GM19099 (cell line): ENCODE measurements around the gene ARHGDIA.

Experiments used
- POLR2A ChIP-seq: IDR thresholded peaks from 3 replicates; pipeline ENCODE4 v1.6.1; 2011; ENCODE audit warnings: low read depth; ENCODE audit not compliant: insufficient read length; ENCODE audit errors: extremely low read depth

Gene ARHGDIA

DNA sequence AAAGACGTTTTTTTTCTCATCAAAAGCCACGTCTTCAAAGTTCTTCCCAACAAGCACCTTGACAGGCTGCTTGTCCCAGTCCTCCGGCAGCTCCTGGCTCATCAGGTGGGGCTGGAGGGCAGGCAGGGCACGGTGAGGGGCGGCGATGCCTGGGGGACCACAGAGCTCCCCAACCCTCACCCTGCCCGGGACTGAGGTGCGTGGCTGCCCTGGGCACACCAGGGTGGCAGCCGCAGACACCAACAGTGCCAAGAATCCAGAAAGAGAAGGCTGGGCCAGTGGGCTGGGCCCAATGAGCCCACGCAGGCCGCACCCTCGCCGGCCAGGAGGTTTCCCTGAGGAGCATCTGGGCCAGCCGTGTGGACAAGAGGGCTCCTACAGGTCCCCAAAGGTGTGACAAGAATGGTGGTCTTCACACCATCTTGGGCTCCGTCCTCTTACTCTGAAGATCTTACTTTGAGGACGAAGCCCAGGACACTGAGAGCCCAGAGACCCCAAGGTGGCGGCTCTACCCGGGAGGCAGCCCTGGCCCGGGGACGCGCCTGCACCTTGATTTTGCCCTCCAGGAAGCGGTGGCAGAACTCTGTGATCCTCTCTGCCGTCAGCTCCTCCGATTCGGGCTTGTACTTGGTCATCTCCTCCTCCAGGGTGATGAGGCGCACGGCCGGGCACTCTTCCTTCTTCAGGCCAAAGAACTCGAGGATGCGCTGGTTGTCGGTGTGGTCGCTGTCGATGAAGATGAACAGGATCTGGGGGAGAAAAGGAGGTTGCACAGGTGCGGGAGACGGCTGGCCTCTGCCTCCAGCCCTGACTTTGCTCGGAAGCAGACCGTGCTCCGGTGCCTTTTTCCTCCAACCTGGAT lies 25.0 kb downstream of the ARHGDIA start:
- TF ChIP-seq POLR2A: no peak

- no peak for TF ChIP-seq POLR2A
Observed at GRCh38 chr17:81845361-81845760, 25.8 kb downstream of the ARHGDIA start.

GRCh38 chr17:81844887-81845286 lies 26.2 kb downstream of the ARHGDIA start:
- TF ChIP-seq POLR2A: no peak

DNA sequence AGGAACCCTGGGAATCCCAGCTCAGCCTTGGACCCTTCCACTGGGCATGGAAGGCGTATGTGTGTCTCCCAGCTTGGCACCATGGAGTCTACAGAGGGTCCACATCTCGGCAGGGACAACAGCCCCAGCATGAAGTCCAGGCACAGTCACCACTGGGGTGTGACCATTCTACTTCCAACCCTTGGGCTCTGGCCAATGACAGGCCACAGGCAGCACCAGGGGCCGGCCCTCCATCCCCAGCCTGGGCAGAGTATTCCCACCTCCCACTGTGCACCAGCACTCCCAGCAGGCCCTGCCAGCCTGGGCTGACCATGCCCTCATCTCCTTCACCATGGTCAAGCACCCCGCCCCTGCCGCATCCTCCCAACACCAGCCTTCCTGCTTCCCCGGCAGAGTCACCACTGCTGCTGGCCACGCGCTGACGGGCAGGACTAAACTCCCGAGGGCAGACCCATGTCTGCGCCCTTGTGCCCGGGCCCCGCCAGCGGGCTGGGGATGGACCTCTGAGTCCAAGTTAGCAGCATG lies 26.7 kb downstream of the ARHGDIA start:
- no peak for TF ChIP-seq POLR2A

GRCh38 chr17:81843713-81844326 lies 27.3 kb downstream of the ARHGDIA start:
- TF ChIP-seq POLR2A: no peak

- no peak for TF ChIP-seq POLR2A
Observed at GRCh38 chr17:81842725-81843504, 28.2 kb downstream of the ARHGDIA start.

DNA sequence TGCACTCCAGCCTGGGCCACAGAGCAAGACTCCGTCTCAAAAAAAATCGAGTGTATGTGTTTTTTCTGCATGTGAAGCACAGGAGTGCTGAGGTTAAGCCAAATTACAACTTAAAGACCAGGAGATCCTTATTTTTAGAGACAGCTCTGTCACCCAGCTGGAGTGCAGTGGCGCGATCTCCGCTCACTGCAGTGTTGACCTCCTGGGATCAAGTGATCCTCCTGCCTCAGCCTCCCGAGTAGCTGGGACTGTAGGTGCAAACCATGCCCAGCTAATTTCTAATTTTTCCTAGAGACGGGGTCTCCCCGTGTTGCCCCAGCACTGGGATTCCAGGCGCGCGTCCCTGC lies 28.8 kb downstream of the ARHGDIA start:
- no peak for TF ChIP-seq POLR2A

DNA sequence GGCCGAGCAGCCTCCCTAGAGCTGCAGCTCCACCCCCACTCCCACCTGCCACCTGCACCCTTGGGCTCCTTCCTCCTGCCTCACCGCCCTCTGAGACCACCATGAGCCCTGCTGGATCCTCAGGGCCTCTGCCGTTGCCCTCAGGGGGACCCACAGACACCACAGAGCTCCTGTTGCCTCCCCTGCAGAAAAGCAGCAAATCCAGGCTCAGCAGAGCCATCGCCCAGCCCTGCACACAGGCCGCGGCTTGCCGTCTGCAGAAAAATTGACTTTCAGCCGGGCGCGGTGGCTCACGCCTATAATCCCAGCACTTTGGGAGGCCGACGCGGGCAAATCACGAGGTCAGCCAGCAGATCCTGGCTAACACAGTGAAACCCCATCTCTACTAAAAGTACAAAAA lies 29.3 kb downstream of the ARHGDIA start:
- no peak for TF ChIP-seq POLR2A

GRCh38 chr17:81840826-81841778 lies 30.0 kb downstream of the ARHGDIA start:
- TF ChIP-seq POLR2A: no peak

- TF ChIP-seq POLR2A: no peak
Observed at GRCh38 chr17:81839301-81839700, 31.8 kb downstream of the ARHGDIA start.

- TF ChIP-seq POLR2A: no peak
Observed at GRCh38 chr17:81838753-81839255, 32.3 kb downstream of the ARHGDIA start.

DNA sequence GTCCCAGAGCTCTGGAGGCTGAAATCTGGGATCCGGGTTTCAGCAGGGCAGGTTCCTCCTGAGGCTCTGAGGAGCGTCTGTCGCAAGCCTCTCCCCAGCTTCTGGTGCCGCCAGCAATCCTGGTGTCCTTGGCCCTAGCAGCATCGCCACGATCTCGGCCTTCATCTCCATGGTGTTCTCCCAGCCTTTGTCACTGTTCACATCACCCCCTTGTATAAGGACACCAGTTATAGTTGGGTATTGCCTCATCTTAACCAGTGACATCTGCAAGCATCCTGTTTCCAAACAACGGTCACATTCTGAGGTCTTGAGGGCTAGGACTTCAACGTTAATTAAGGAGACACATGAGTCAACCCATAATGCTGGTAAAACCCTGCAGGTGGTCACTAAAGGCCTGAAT lies 33.5 kb downstream of the ARHGDIA start:
- TF ChIP-seq POLR2A: no peak

GRCh38 chr17:81834831-81835267 lies 36.3 kb downstream of the ARHGDIA start, which contains the start of gene PPP1R27:
Gene PPP1R27 (minus strand): TSS chr17:81835050. CDS start chr17:81834953, 97 bp downstream.
- no peak for TF ChIP-seq POLR2A

DNA sequence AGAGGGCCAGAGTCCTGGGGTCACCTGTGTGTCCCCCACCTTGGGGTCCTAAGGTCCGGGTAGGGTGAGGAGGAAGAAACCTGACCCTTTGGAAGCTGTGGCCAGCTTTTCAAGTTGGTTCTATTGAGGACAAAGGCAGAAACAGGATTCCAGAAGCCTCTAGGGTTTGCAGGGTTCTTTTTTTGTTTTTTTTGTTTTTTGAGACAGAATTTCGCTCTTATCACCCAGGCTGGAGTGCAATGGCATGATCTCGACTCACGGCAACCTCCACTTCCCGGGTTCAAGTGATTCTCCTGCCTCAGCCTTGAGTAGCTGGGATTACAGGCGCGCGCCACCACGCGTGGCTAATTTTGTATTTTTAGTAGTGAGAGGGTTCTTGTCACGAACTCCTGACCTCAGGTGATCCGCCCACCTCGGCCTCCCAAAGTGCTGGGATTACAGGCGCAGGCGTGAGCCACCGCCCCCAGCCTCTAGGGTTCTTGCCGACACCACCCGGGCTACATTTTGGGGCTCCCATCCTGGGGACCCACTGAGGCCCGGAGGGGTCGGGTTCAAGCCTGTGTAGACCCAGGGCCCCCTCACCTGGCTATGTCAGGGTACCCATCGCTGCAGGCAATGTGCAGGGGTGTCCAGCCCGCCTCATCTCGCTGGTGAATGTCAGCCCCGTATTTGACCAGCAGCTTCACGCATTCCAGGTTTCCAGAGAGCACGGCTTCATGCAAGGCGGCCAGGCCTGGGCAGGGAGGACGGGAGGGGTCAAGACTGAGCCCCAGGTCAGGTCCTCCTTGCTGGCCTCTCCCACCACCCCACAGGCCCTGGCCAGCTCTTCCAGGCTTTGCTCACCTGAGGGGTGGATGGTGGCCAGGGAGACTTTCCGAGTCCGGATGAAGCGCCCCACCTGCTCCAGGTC lies 37.0 kb downstream of the ARHGDIA start:
- no peak for TF ChIP-seq POLR2A
